Kidney capillary endothelial cell (primary cell): ENCODE data around the gene RREB1.
A peak's percentile ranks its signal among the peaks of the same experiment; 100 is the strongest.

Experiments
- DNase-seq: peaks from one replicate; pipeline ENCODE4 v3.0.0-alpha.2; 2018; ENCODE audit warnings: low spot score

RREB1 gene

GRCh38 chr6:7107578-7108195, at the start of gene RREB1:
TSS of gene RREB1 (plus strand) at chr6:7107961. CDS start at chr6:7181912, 73,951 bp downstream.
- DNase-seq, result peak; percentile 56

GRCh38 chr6:7058250-7058923, 49.4 kb upstream of the RREB1 start:
- DNase-seq, result no peak

GRCh38 chr6:7060769-7061516, 46.8 kb upstream of the RREB1 start:
- DNase-seq, result no peak

- DNase-seq, result no peak
Observed at GRCh38 chr6:7062451-7063162, 45.2 kb upstream of the RREB1 start.

- DNase-seq, result no peak
Observed at GRCh38 chr6:7067305-7067704, 40.5 kb upstream of the RREB1 start.

- DNase-seq, result no peak
Observed at GRCh38 chr6:7071405-7071804, 36.4 kb upstream of the RREB1 start.

- no peak for DNase-seq
Observed at GRCh38 chr6:7073082-7073820, 34.5 kb upstream of the RREB1 start.

GRCh38 chr6:7073821-7074525, 33.8 kb upstream of the RREB1 start:
- DNase-seq, result no peak

- DNase-seq, result no peak
Observed at GRCh38 chr6:7074870-7075269, 32.9 kb upstream of the RREB1 start.

GRCh38 chr6:7075341-7076000, 32.3 kb upstream of the RREB1 start:
- DNase-seq, result no peak

GRCh38 chr6:7077856-7078255, 29.9 kb upstream of the RREB1 start:
- no peak for DNase-seq

- DNase-seq, result no peak
Observed at GRCh38 chr6:7078856-7079255, 28.9 kb upstream of the RREB1 start.

GRCh38 chr6:7080311-7080710, 27.4 kb upstream of the RREB1 start:
- no peak for DNase-seq

GRCh38 chr6:7085911-7086310, 21.9 kb upstream of the RREB1 start:
- no peak for DNase-seq

- DNase-seq, result no peak
Observed at GRCh38 chr6:7086488-7086887, 21.3 kb upstream of the RREB1 start.

- no peak for DNase-seq
Observed at GRCh38 chr6:7087066-7087465, 20.7 kb upstream of the RREB1 start.

GRCh38 chr6:7087491-7087979, 20.2 kb upstream of the RREB1 start:
- DNase-seq, result no peak

GRCh38 chr6:7088076-7088742, 19.6 kb upstream of the RREB1 start:
- DNase-seq, result no peak

- no peak for DNase-seq
Observed at GRCh38 chr6:7098993-7099392, 8.8 kb upstream of the RREB1 start.
